ENCODE measurements around the gene PABPN1. TPM values are rescaled to one million over a fixed set of nuclear protein-coding genes. Genes with fewer than 3 reads are reported as not detected.

The PABPN1 gene
- total and polyA plus RNA-seq, 9 of the 15 experiments (the other 6 are each of a cell fraction or from before 2014, with no cell fraction given): 32.6 to 388 (median 178) TPM

- ATAC-seq: peak; percentile 45; the same call in 2 of the 3 replicates
- no peak for FAIRE-seq
- no peaks in the 10 kb centered on the region; the same call in 1 of the 2 replicates for H4K20me1 ChIP-seq (replicated peaks; ENCODE audit: control insufficient read depth, insufficient read depth, low read length)
- no peaks in the 10 kb centered on the region for H3K79me2 ChIP-seq (ENCODE audit: control insufficient read depth, insufficient read depth, low read length)
- in situ Hi-C loops (cut with MboI) (no loop called here), intact Hi-C loops (cut with micrococcal nuclease) (no loop called here)
- peaks cover 10 to 36% of the 10 kb centered on the region in 2 experiments; a peak in 4 of 5 replicates for H3K27me3 ChIP-seq (ENCODE audit: control insufficient read depth in 2 of 2, insufficient read depth in 2 of 2, low read length in 2 of 2)
- WGBS (ENCODE audit: insufficient coverage, low coverage, missing lambda C conversion rate): 12% methylated on average over 7 of the region's 34 CpGs
- no peaks in the 10 kb centered on the region for H3K9me3 ChIP-seq (replicated peaks; ENCODE audit: control insufficient read depth, insufficient read depth, low read depth, low read length)
- H2AFZ ChIP-seq (ENCODE audit: low read depth, low read length): no peak overlapping the region
- ChIA-PET CTCF (ENCODE audit: low intra/inter-chr PET ratio) (no interaction called here), POLR2A (interaction anchor here (0.8 kb wide), 1 partner anchor 39 kb away, joined by 3 read pairs; no protein-coding TSS in a partner anchor)
- no peaks in the 10 kb centered on the region for H3K9me1 ChIP-seq (ENCODE audit: control insufficient read depth, insufficient read depth, low read length)
- no TSS peak for BruUV-seq (replicated peaks)
- no peak overlapping the region for H3K27ac ChIP-seq (ENCODE audit: extremely low read depth, low read depth, low read length)
- peaks cover 0 to 16% of the 10 kb centered on the region in 2 experiments; a peak in 3 of 5 replicates for H3K4me1 ChIP-seq (replicated peaks in 1 of 2; ENCODE audit: control insufficient read depth in 2 of 2, insufficient read depth in 2 of 2, low read length in 2 of 2)
- no peak overlapping the region for H3K4me2 ChIP-seq (ENCODE audit: insufficient read depth, low read length)
- no peak overlapping the region for H3K4me3 ChIP-seq
- no peaks in the 10 kb centered on the region for H3K36me3 ChIP-seq (ENCODE audit: control insufficient read depth, insufficient read depth, low read length)
- H3K9ac ChIP-seq (ENCODE audit: insufficient read depth in 1 of 2, low read depth in 2 of 2, low read length in 2 of 2): no peak overlapping the region
- DNase-seq (ENCODE audit: extremely low read depth in 1 of 4, low spot score in 3 of 4): peak in 2 of 4 experiments; percentile 39 to 42
- TF ChIP-seq WHSC1 (IDR thresholded peaks at IDR 0.05; ENCODE audit: low read length): no peak
- TF ChIP-seq NR1H2 (CRISPR knock-in tag; IDR thresholded peaks at IDR 0.05): no peak
- TF ChIP-seq CHD1 (IDR thresholded peaks at IDR 0.05; ENCODE audit: low read length): no peak
- no peak for TF ChIP-seq ZKSCAN8 (CRISPR knock-in tag; IDR thresholded peaks at IDR 0.05)
- TF ChIP-seq TCF15 (CRISPR knock-in tag; IDR thresholded peaks at IDR 0.05): no peak
- TF ChIP-seq ZBTB40 (IDR thresholded peaks at IDR 0.05): no peak
- no peak for TF ChIP-seq ZBTB40 (CRISPR knock-in tag; IDR thresholded peaks at IDR 0.05)
- TF ChIP-seq TSHZ1 (CRISPR knock-in tag; IDR thresholded peaks at IDR 0.05): no peak
- no peak for TF ChIP-seq CCNT2 (IDR thresholded peaks at IDR 0.05; ENCODE audit: borderline replicate concordance, extremely low read depth, insufficient read length, low read depth, low read length)
Observed at GRCh38 chr14:23366426-23366921, 45.2 kb downstream of the PABPN1 start.

All from K562 (cell line).